Common myeloid progenitor, CD34-positive (primary cell): Measurements from ENCODE around the gene DAPK1.

Experiments
- CTCF ChIA-PET: fragments of 350-600 bp; sonication (Branson Sonifier 250); formaldehyde crosslinking; loops from one replicate; lab custom pipeline; 2021; ENCODE audit warnings: antibody characterized with exemption; lab: Charles Lee
- POLR2A ChIA-PET: fragments of 350-600 bp; sonication (Branson Sonifier 250); formaldehyde crosslinking; loops from one replicate; lab custom pipeline; 2021; ENCODE audit warnings: antibody characterized with exemption; lab: Charles Lee
- DNase-seq, 3 donors: peaks; one replicate each; pipeline versions ENCODE4 v3.0.0 to v3.0.0-alpha.2; 2013
- H3K27ac ChIP-seq, 2 experiments: 1 replicate in 1 of 2; 2 replicates in 1 of 2; pipeline ENCODE4 v1.7.0; 2013; ENCODE audit warnings: inconsistent platforms in 2 of 2, low read length in 2 of 2, mild to moderate bottlenecking in 2 of 2, low read depth in 1 of 2, moderate library complexity in 1 of 2; ENCODE audit not compliant: severe bottlenecking in 2 of 2, insufficient read depth in 1 of 2, poor library complexity in 1 of 2
- H3K27me3 ChIP-seq, 5 experiments: replicated peaks in 2 of 5; 1 replicate in 3 of 5; 2 replicates in 2 of 5; pipeline versions ENCODE4 v1.6.1 to v1.7.0; 2013; ENCODE audit warnings: low read length in 4 of 5, mild to moderate bottlenecking in 2 of 5, moderate library complexity in 2 of 5, inconsistent platforms in 1 of 5; ENCODE audit not compliant: insufficient read depth in 5 of 5, control insufficient read depth in 4 of 5
- H3K36me3 ChIP-seq, 4 experiments: 1 replicate in 2 of 4; 2 replicates in 2 of 4; pipeline versions ENCODE4 v1.6.1 to v1.7.0; 2013; ENCODE audit warnings: low read length in 3 of 4, control low read depth in 1 of 4, mild to moderate bottlenecking in 1 of 4; ENCODE audit not compliant: control insufficient read depth in 4 of 4, insufficient read depth in 4 of 4
- H3K4me1 ChIP-seq, 4 experiments: 1 replicate in 3 of 4; 2 replicates in 1 of 4; pipeline versions ENCODE4 v1.6.1 to v1.7.1; 2013; ENCODE audit warnings: low read length in 3 of 4, mild to moderate bottlenecking in 3 of 4, control low read depth in 1 of 4, inconsistent platforms in 1 of 4, moderate library complexity in 1 of 4; ENCODE audit not compliant: control insufficient read depth in 4 of 4, insufficient read depth in 4 of 4; ENCODE audit errors: control extremely low read depth in 1 of 4
- H3K4me3 ChIP-seq, 7 experiments: 1 replicate in 4 of 7; 2 replicates in 3 of 7; pipeline versions ENCODE4 v1.5.1 to v1.7.0; 2013; ENCODE audit warnings: mild to moderate bottlenecking in 7 of 7, low read length in 6 of 7, moderate library complexity in 6 of 7, inconsistent platforms in 2 of 7, low read depth in 2 of 7, control low read depth in 1 of 7; ENCODE audit not compliant: insufficient read depth in 4 of 7, control insufficient read depth in 1 of 7; ENCODE audit errors: extremely low read depth in 1 of 7
- H3K9me3 ChIP-seq, 5 experiments: 1 replicate in 4 of 5; 2 replicates in 1 of 5; pipeline versions ENCODE4 v1.6.1 to v1.7.1; 2013; ENCODE audit warnings: low read length in 4 of 5, mild to moderate bottlenecking in 2 of 5, inconsistent platforms in 1 of 5, low read depth in 1 of 5, moderate library complexity in 1 of 5; ENCODE audit not compliant: control insufficient read depth in 4 of 5, insufficient read depth in 2 of 5; ENCODE audit errors: control extremely low read depth in 1 of 5
- WGBS: methylation state at CpG from one replicate; pipeline ENCODE4 v1.1.5; 2013; ENCODE audit not compliant: insufficient coverage; 5-methylcytosine and 5-hydroxymethylcytosine counted together

The DAPK1 gene

GRCh38 chr9:87732756-87733155 is 235.1 kb downstream of the DAPK1 start:
- CTCF ChIA-PET: no interaction called here
- 90% methylated on average over 3 of the region's 3 CpGs for WGBS
- H3K36me3 ChIP-seq: no peaks in the 10 kb centered on the region
- no peak overlapping the region for H3K4me3 ChIP-seq
- H3K9me3 ChIP-seq: no peaks in the 10 kb centered on the region
- DNase-seq: no peak
- H3K27me3 ChIP-seq: peaks cover 0 to 13% (median 7%) of the 10 kb centered on the region in 5 experiments
- POLR2A ChIA-PET: no interaction called here
- H3K4me1 ChIP-seq: no peaks in the 10 kb centered on the region
- no peak overlapping the region for H3K27ac ChIP-seq

- H3K4me3 ChIP-seq: no peak overlapping the region
- WGBS: 98% methylated on average over 6 of the region's 7 CpGs
- H3K27me3 ChIP-seq: peaks cover 0 to 9% (median 3%) of the 10 kb centered on the region in 5 experiments
- POLR2A ChIA-PET: no interaction called here
- DNase-seq: no peak
- CTCF ChIA-PET: no interaction called here
- H3K27ac ChIP-seq: no peak overlapping the region
- no peaks in the 10 kb centered on the region for H3K36me3 ChIP-seq
- no peaks in the 10 kb centered on the region for H3K4me1 ChIP-seq
- H3K9me3 ChIP-seq: no peaks in the 10 kb centered on the region
Observed at GRCh38 chr9:87733273-87734052, 235.8 kb downstream of the DAPK1 start.

DNA sequence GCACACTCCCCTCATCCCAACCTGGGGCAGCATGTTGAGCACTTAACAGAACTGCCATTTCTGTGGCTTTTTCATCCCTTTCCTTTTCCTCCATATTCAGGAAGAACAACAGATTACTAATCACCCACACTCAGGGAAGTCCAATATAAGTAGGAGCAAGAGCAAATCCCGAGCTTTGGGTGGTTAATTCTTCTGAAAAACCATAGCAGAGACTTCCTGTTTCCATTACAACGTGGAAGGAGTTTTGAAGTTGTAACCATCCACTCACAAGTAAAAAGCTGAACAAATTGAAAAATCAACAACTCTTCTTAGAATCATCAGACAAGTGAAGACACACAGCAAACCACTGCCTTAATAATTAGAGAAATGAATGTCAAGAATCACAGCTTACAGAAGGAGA is 236.4 kb downstream of the DAPK1 start:
- ChIA-PET POLR2A (no interaction called here), CTCF (no interaction called here)
- H3K36me3 ChIP-seq: no peaks in the 10 kb centered on the region
- no peaks in the 10 kb centered on the region for H3K9me3 ChIP-seq
- 8% methylated on average over 1 of the region's 2 CpGs for WGBS
- peaks cover 0 to 9% (median 3%) of the 10 kb centered on the region in 5 experiments for H3K27me3 ChIP-seq
- H3K4me3 ChIP-seq: no peak overlapping the region
- DNase-seq: no peak
- H3K4me1 ChIP-seq: no peaks in the 10 kb centered on the region
- H3K27ac ChIP-seq: no peak overlapping the region

DNA sequence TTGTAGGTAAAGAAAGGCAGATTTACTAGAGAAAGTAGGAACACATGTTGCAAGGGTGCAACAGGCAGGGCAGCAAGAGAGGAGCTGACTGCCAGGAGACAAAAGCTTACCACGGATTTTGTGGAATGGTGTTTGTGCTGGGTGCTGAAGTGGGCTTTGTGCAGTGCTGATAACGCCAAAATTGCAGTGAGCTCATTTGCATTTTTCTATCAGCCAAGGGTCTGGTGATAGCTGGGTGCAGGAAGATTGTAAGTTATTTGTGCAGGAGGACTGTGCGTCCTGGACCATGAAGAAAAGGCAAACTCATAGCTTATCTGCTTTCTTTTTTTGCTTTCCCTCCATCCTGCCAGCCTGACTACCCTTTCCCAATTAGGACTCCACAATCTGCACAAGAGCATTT is 241.9 kb downstream of the DAPK1 start:
- ChIA-PET POLR2A (no interaction called here), CTCF (no interaction called here)
- no peak for DNase-seq
- peaks cover 0 to 21% (median 6%) of the 10 kb centered on the region in 5 experiments for H3K27me3 ChIP-seq
- H3K9me3 ChIP-seq: peaks cover 0 to 10% (median 3%) of the 10 kb centered on the region in 5 experiments
- H3K27ac ChIP-seq: no peak overlapping the region
- H3K4me3 ChIP-seq: no peak overlapping the region
- no peaks in the 10 kb centered on the region for H3K36me3 ChIP-seq
- WGBS: 94% methylated on average over 2 of the region's 3 CpGs
- H3K4me1 ChIP-seq: no peaks in the 10 kb centered on the region

DNA sequence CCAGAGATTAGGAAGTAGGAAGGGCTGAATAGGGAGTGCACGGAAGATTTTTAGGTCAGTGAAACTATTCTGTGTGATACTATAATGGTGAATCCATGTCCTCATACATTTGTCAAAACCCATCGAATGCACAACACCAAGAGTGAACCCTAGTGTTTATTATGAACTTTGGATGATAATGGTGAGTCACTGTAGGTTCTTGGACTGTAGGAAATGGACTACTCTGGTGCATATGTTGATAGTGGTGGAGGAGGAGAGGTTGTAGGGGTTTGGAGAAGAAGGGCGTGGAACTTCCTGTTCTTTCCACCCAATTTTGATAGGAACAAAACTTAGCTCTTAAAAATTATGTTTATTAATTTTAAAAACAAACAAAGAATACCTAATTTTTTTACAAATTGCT is 242.5 kb downstream of the DAPK1 start:
- ChIA-PET CTCF (no interaction called here), POLR2A (no interaction called here)
- Histone ChIP-seq H3K9me3 (peaks cover 0 to 10% (median 3%) of the 10 kb centered on the region in 5 experiments), H3K4me3 (no peak overlapping the region), H3K36me3 (no peaks in the 10 kb centered on the region), H3K27ac (no peak overlapping the region), H3K4me1 (no peaks in the 10 kb centered on the region), H3K27me3 (peaks cover 0 to 21% (median 6%) of the 10 kb centered on the region in 5 experiments)
- DNase-seq: no peak
- 83% methylated on average over 1 of the region's 3 CpGs for WGBS

DNA sequence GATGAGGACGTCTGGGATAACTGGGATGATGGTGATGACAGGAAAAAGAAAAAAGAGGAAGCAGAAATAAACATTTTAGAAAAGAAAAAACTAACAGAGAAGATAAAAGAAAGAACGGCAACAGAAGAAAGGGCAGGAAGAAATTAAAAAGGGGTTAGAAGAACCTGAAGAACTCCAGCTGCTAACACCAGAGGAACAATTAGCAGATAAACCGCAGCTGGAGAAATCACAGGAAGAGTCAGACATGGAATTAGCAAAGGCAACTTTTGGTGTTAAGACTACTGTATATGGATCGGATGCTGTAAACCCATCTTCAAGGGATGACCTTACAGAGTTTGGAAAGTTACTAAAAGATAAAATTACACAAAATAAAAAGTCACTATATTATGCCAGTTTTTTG is 243.7 kb downstream of the DAPK1 start:
- WGBS: 18% methylated on average over 2 of the region's 4 CpGs
- Histone ChIP-seq H3K4me1 (no peaks in the 10 kb centered on the region), H3K27me3 (peaks cover 0 to 21% (median 6%) of the 10 kb centered on the region in 5 experiments), H3K9me3 (peaks cover 0 to 10% (median 3%) of the 10 kb centered on the region in 5 experiments), H3K36me3 (no peaks in the 10 kb centered on the region), H3K4me3 (no peak overlapping the region), H3K27ac (no peak overlapping the region)
- CTCF ChIA-PET: no interaction called here
- POLR2A ChIA-PET: no interaction called here
- DNase-seq: no peak

GRCh38 chr9:87741891-87742290 is 244.2 kb downstream of the DAPK1 start:
- H3K27me3 ChIP-seq: peaks cover 0 to 21% (median 6%) of the 10 kb centered on the region in 5 experiments
- no peaks in the 10 kb centered on the region for H3K4me1 ChIP-seq
- ChIA-PET POLR2A (no interaction called here), CTCF (no interaction called here)
- 36% methylated on average over 3 of the region's 5 CpGs for WGBS
- no peaks in the 10 kb centered on the region for H3K36me3 ChIP-seq
- no peak overlapping the region for H3K4me3 ChIP-seq
- peaks cover 0 to 10% (median 3%) of the 10 kb centered on the region in 5 experiments for H3K9me3 ChIP-seq
- H3K27ac ChIP-seq: no peak overlapping the region
- peak in 1 of 3 donors; percentile 10 for DNase-seq
